ENCODE results near the gene TMEM176B.

DNA sequence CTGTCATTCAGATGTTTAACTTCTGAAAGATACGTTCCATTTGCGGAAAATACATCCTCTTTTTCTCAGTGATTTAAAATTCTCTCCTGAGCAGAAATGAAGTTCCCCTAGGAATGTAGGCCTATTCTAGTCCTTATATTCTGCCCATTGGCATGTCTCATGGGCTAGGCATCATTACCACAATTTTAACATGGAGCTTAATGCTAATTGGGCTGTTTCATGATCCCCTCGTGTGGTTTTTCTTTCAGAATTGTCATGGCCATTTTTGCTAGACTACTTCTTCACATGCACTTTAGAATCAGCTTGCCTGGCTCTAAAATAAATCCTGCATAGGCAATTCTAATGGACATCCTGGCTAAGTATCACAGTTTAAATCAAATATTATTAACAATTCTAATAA, 1.0 kb downstream of the TMEM176B start:
- TF ChIP-seq, protein P1, sequence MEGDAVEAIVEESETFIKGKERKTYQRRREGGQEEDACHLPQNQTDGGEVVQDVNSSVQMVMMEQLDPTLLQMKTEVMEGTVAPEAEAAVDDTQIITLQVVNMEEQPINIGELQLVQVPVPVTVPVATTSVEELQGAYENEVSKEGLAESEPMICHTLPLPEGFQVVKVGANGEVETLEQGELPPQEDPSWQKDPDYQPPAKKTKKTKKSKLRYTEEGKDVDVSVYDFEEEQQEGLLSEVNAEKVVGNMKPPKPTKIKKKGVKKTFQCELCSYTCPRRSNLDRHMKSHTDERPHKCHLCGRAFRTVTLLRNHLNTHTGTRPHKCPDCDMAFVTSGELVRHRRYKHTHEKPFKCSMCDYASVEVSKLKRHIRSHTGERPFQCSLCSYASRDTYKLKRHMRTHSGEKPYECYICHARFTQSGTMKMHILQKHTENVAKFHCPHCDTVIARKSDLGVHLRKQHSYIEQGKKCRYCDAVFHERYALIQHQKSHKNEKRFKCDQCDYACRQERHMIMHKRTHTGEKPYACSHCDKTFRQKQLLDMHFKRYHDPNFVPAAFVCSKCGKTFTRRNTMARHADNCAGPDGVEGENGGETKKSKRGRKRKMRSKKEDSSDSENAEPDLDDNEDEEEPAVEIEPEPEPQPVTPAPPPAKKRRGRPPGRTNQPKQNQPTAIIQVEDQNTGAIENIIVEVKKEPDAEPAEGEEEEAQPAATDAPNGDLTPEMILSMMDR (IDR thresholded peaks at IDR 0.05; ENCODE audit: borderline replicate concordance, extremely low read depth, low read length, poor library complexity, severe bottlenecking): no peak
- TF ChIP-seq EZH2 (IDR thresholded peaks at IDR 0.05; ENCODE audit: borderline replicate concordance, low read depth, low read length, severe bottlenecking): no peak
